Stimulated activated CD4-positive, alpha-beta T cell treated with anti-CD3 and anti-CD28 coated beads, Interleukin-15, amount 100 ng/mL, for 24 hours (primary cell): Measurements from ENCODE around the gene NAA40.
A peak's percentile ranks its signal among the peaks of the same experiment; 100 is the strongest.

Source experiments
- DNase-seq: peaks from one replicate; pipeline ENCODE4 v3.0.0-alpha.2; 2020

The NAA40 gene

GRCh38 chr11:63938479-63939396, at the start of gene NAA40:
NAA40 (plus strand) TSS chr11:63939002; CDS start chr11:63939097, 95 bp downstream.
- DNase-seq = peak; percentile 96

- DNase-seq = no peak
Measured at GRCh38 chr11:63889344-63889743, 49.5 kb upstream of the NAA40 start.

GRCh38 chr11:63890368-63890767, 48.4 kb upstream of the NAA40 start:
- DNase-seq = no peak

DNA sequence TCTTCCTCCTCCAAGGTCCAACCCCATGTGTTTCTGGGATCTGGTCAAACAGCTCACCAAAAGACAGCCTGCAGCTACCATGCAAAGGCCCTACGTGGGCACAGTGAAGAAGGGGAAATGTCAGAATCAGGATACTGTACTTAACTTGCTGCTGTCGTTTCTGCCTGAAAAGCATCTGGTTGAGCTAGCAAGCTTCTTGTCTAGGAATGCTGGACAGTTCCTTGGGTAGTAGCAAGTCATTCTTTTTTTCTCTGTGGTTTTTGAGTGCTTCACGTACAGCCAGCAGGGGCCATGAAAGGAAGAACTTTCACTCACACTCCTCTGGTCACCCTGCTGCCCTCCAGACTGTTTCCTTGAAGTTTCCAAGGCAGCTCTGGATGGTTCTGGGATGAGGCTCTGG, 46.6 kb upstream of the NAA40 start:
- DNase-seq = no peak

- no peak for DNase-seq
Measured at GRCh38 chr11:63893355-63893754, 45.4 kb upstream of the NAA40 start.

- no peak for DNase-seq
Measured at GRCh38 chr11:63896071-63896470, 42.7 kb upstream of the NAA40 start.

DNA sequence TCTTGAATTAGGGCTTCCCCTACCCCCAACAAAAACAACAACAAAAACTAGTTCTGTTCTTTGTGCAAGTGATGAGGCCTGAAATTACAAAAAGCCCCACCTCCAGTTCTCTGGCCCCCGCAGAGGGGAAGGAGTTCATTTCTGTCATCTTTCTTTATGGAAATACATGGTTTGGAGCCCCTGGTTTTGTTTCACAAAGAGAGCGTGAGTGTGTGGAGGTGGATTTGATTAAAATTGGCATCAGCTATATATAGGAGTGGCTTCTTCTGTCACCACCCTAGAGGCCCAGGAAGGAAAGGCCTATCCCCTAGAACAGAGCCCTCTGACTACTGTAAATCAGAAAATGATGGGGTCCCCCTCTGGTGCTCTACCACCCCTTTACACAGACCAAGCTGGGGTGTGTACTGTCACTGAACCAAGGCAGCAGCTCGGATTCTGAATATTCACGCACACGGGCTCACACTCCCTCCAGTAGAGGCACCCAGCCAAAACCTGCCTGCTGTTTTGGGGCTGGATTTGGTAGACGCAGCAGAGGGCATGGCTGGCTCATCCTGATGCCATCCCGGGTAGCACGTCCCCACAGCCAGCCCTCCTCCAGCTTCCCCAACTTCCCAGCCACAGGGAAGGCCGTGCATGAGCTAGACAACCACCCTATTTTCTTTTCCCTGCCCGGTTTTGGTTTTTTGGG, 41.2 kb upstream of the NAA40 start:
- no peak for DNase-seq

DNA sequence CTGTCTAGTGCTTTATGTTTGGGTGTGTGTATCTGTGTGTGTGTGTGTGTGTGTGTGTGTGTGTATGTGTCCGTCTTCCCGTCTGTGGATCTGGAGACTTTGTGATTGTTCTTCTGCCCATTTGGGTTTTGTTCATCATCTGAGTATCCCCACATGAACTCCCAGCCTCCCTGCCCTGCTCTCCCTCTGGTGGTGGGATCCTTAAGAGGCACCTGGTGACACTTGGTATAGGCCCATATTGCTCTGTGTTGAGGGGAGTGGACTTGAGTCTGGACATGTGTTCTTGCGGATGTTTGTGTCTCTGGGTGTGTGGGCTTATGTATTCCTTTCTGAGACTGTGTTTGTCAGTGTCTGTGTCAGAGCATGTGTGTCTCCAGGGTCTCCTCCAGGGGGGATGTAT, 37.1 kb upstream of the NAA40 start:
- DNase-seq = no peak

DNA sequence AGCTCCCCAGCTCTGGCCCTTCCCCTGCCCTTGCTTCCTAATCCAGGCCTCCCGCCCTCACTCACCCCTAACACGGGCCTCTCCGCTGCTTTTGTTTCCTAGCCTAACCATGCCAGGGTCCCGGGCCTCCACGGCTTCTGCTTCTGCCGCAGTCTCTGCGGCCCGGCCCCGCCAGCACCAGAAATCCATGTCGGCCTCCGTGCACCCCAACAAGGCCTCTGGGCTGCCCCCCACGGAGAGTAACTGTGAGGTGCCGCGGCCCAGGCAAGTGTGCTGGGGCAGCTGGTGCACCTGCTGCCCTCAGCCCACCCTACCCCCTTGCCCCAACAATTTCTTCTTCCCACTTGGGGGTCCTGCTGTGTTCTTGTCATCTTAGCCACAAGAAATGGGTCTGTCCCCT, 34.9 kb upstream of the NAA40 start:
- DNase-seq = no peak

- DNase-seq = no peak
Measured at GRCh38 chr11:63904743-63905142, 34.1 kb upstream of the NAA40 start.

- no peak for DNase-seq
Measured at GRCh38 chr11:63905179-63905578, 33.6 kb upstream of the NAA40 start.

DNA sequence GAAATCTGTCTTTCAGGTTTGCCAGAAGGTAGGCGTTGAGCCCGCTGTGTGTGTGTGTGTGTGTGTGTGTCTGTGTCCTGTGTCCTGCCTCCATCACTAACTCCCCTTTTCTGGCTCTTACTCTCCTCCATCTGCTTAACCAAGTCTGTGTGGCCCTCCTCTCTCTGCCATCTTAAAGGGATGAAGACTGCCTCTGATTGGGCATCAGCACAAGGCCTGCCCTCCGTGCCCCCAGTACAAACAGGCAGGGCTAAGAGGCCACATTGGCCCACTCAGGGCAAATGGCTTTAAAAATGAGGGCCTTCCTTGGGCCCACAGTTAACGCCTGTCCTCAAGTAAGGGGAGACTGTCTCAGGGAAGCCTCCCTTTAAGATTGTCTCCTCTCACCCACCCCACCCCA, 32.7 kb upstream of the NAA40 start:
- no peak for DNase-seq

GRCh38 chr11:63906585-63906984, 32.2 kb upstream of the NAA40 start:
- DNase-seq = peak; percentile 67

GRCh38 chr11:63907063-63907462, 31.7 kb upstream of the NAA40 start:
- no peak for DNase-seq

- DNase-seq = no peak
Measured at GRCh38 chr11:63907808-63908530, 30.8 kb upstream of the NAA40 start.

GRCh38 chr11:63908631-63909401, 30.0 kb upstream of the NAA40 start:
- no peak for DNase-seq

- DNase-seq = no peak
Measured at GRCh38 chr11:63909591-63910506, 29.0 kb upstream of the NAA40 start.

DNA sequence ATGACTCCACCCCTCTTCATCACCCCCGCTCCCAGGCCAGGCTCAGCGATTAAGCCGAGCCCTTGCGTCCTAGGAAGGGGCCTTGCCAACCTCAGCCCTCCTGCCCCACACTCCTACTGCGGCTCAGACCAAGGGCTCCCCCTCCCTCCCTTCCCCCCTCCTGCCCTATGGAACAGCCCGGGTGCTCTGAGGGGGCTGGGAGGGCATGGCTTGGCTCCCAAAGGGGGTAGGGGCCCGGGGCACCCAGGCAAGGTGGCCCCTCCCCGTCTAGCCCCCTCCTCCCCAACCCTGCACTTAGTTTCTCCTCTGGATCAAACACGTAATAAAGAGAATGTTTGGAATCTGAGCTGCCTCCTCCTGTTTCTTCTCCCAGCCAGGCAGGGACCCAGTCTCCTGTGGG, 28.1 kb upstream of the NAA40 start:
- no peak for DNase-seq

DNA sequence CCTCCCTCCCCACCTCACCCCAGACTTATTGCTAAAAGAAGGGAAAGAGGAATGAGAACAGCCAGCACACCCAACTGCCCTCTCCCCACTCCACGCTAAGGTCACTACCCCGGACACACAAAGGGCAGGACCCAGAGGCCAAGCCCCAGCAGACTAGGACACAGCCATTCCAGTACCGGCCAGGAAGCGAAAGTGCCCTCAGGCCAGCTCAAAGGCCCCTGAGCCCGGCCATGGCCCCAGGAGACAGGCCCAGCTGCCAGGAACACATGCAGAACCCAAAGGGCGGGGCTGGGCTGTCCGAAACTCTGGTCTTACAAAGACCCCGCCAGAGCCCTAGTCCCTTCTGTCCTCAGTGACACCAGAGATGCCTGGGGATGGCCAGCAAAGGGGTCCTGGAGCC, 27.4 kb upstream of the NAA40 start:
- DNase-seq = no peak

DNA sequence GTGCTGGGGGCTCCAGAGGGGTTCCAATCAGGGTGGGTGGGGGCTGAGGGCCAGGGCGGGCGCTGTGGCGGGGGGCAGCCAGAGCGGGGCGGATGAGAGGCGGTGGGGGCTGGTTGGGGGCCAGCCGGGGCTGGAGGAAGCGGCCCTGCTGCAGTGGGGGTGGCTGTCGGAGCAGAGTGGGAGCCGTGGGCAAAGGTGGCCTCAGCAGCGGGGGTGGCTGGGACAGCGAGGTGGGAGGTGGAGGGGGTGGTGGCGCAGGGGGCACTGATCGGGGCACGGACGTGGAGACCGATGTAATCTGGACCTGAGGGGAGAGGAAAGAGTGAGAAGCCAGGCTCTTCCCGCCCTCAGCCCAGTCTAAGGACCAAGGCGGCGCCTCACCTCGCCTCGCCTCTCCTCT, 26.9 kb upstream of the NAA40 start:
- no peak for DNase-seq

DNA sequence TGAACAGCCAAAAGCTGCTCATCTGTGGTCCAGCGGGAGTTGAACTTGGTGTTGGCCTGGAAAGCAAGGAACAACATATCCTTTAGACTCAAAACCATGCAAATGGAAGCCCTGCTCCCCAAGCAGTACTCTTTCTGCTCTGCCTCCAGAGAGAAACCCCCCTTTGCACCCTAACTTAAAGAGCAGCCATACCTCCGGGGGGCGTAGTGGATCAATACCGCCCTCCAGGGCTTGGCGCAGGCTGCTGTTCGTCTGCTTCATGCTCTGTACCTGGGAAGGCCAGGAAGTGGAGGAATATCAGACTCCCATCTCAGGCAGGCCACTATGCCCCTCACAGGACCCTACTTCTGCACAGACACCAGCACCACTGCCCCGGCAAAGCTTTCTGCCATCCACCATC, 26.1 kb upstream of the NAA40 start:
- DNase-seq = no peak
